GM18505 (cell line): ENCODE measurements around the gene PRELID1.
"Not testable (repeated sequence)": the region's sequence is repeated elsewhere in the genome, so short reads cannot be mapped to it uniquely, and the experiment has no call there.

Experiments
- ATAC-seq: cut with Tn5 transposase; IDR thresholded peaks from one replicate; pipeline ENCODE4 v1.9.1; 2021; ENCODE audit not compliant: unreplicated experiment
- POLR2A ChIP-seq: IDR thresholded peaks from 4 replicates; pipeline ENCODE4 v1.6.1; 2011; ENCODE audit warnings: borderline replicate concordance; ENCODE audit not compliant: insufficient read depth, insufficient read length; ENCODE audit errors: extremely low read depth

PRELID1 gene

GRCh38 chr5:177303121-177303924 is at the start of gene PRELID1, which contains the start of gene RAB24:
Gene PRELID1 (plus strand): TSS chr5:177303799. CDS start chr5:177303986, 187 bp downstream.
Gene RAB24 (minus strand): TSS chr5:177303719. CDS start chr5:177303288, 431 bp downstream.
- ATAC-seq: peak; percentile 57
- peak; percentile 62 for TF ChIP-seq POLR2A

- no peak for TF ChIP-seq POLR2A
- ATAC-seq: no peak
Observed at GRCh38 chr5:177256296-177256695, 47.3 kb upstream of the PRELID1 start.

- not testable (repeated sequence) for ATAC-seq
Observed at GRCh38 chr5:177258711-177259110, 44.9 kb upstream of the PRELID1 start.

- no peak for TF ChIP-seq POLR2A
Observed at GRCh38 chr5:177260961-177261360, 42.6 kb upstream of the PRELID1 start.

GRCh38 chr5:177261510-177261909 is 42.1 kb upstream of the PRELID1 start:
- no peak for TF ChIP-seq POLR2A

More at GRCh38 chr5:177260961-177261360, 42.6 kb upstream of the PRELID1 start:
- no peak for ATAC-seq

GRCh38 chr5:177264178-177264577 is 39.4 kb upstream of the PRELID1 start:
- ATAC-seq: no peak
- no peak for TF ChIP-seq POLR2A

More at GRCh38 chr5:177261510-177261909, 42.1 kb upstream of the PRELID1 start:
- ATAC-seq: no peak

GRCh38 chr5:177265395-177265794 is 38.2 kb upstream of the PRELID1 start:
- ATAC-seq: no peak
- no peak for TF ChIP-seq POLR2A

GRCh38 chr5:177269232-177269895 is 34.2 kb upstream of the PRELID1 start:
- ATAC-seq: no peak
- TF ChIP-seq POLR2A: no peak

- no peak for ATAC-seq
- TF ChIP-seq POLR2A: no peak
Observed at GRCh38 chr5:177269976-177270375, 33.6 kb upstream of the PRELID1 start.

GRCh38 chr5:177270653-177271052 is 32.9 kb upstream of the PRELID1 start:
- ATAC-seq: no peak
- TF ChIP-seq POLR2A: no peak

GRCh38 chr5:177271113-177271512 is 32.5 kb upstream of the PRELID1 start:
- TF ChIP-seq POLR2A: no peak
- ATAC-seq: no peak

- TF ChIP-seq POLR2A: no peak
- no peak for ATAC-seq
Observed at GRCh38 chr5:177275883-177276282, 27.7 kb upstream of the PRELID1 start.

- ATAC-seq: no peak
- no peak for TF ChIP-seq POLR2A
Observed at GRCh38 chr5:177276886-177277285, 26.7 kb upstream of the PRELID1 start.

GRCh38 chr5:177288191-177288590 is 15.4 kb upstream of the PRELID1 start:
- no peak for ATAC-seq
- no peak for TF ChIP-seq POLR2A
